UCSD-AML1 (cell line): ENCODE measurements around the gene MICALL1.

Experiments used
- DNase-seq: peaks from one replicate; lab custom pipeline; 2025; ENCODE audit not compliant: unreplicated experiment; lab: John Stamatoyannopoulos, UW

The MICALL1 gene

GRCh38 chr22:37904572-37905533 lies 1.2 kb upstream of the MICALL1 start:
- DNase-seq, result peak; percentile 59

GRCh38 chr22:37906364-37907008 lies 389 bp downstream of the MICALL1 start:
- peak; percentile 41 for DNase-seq

GRCh38 chr22:37907036-37907954 lies 1.2 kb downstream of the MICALL1 start:
- DNase-seq, result no peak

GRCh38 chr22:37909766-37910165 lies 3.7 kb downstream of the MICALL1 start:
- no peak for DNase-seq

DNA sequence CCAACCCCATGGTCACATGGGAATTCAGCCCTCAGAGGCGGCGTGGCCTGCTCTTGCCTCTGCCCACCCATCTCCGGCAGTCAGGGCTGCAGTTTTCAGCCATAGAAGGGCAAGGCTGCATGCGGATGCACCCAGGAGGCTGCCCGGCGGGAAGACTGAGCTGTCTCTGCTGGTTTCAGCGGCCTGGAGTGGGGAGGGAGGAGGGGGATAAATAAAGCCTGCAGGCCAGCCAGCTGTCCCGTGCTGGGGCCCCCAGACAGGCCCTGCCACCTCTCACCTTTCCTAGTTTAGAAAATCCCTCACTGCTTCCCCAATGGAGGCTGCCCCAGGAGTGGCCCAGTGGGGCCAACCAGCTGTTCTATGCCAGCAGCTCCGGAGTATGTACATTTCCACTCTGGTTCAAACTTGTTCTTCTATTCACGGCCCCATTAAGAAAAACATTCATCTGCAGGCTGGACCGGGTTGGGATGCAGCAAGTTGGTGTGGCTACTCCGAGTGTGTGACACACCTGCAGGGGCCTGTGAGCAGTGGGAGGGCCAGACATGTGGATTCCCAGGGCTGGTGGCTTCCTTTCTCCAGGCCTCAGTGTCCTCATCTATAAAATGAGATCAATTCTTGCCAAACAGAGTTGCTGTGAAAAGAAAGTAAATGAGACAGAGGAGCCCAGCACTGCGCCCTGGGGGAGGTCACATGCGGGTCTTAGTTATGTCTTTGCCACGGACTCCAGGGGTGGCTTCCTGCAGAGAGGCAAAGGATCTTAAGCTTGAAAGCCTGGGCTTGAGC lies 5.0 kb downstream of the MICALL1 start:
- DNase-seq, result no peak

- no peak for DNase-seq
Observed at GRCh38 chr22:37911697-37912096, 5.6 kb downstream of the MICALL1 start.

- DNase-seq, result no peak
Observed at GRCh38 chr22:37912171-37912570, 6.1 kb downstream of the MICALL1 start.

DNA sequence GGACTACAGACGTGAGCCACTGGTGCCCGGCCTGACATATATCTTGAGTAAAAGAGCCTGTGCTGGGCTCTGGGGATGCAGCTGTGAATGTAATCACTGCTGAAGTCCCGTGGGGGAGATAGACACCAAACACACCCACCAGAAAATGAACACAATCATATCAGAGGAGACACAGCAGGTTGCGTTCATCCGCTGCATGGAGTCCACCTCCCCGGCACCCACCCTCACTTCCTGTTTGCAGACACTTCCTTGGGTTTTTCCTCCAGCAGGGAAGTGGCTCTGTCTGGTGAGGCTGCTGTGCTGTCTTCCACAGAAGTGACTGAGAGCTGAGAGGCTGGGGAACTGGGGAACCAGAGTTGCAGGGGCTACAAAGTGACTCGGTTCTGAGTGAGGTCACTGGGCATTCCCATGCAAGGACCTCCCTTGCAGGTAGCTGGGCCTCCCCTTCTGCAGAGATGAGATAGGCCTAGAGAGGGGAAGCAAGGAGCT lies 7.2 kb downstream of the MICALL1 start:
- no peak for DNase-seq

GRCh38 chr22:37916311-37916710 lies 10.2 kb downstream of the MICALL1 start:
- DNase-seq, result no peak

DNA sequence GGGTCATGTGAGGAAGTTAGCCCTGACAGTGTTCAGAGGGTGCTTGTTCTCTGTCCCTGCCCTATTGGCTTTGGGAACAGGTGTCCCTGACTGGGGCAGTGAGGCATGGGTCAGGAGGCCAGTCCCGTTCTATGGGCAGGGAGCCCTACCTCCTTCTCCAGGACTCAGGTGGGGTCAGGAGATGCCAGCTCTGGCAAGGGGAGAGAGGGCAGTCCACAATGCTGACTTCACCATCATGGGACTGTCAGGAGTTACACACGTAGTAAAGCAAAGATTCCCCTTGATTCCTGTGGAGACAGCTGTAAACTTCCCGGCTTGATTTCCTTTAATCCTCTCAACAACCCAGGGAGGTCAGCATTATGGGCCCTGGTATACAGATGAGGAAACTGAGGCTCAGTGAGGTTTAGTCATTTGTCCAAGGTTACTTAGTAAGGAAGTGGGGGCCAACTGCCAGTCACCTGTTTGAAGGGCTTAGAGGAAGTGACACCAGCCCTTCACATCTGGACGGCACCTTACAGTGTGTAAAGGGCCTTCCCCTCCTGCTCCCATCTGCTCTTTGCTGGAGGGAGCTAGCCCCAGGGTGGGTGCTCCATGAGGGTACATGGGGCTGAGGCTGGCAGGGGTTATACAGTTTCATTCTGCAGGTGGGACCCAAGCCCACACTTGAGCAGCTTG lies 11.9 kb downstream of the MICALL1 start:
- DNase-seq, result no peak

DNA sequence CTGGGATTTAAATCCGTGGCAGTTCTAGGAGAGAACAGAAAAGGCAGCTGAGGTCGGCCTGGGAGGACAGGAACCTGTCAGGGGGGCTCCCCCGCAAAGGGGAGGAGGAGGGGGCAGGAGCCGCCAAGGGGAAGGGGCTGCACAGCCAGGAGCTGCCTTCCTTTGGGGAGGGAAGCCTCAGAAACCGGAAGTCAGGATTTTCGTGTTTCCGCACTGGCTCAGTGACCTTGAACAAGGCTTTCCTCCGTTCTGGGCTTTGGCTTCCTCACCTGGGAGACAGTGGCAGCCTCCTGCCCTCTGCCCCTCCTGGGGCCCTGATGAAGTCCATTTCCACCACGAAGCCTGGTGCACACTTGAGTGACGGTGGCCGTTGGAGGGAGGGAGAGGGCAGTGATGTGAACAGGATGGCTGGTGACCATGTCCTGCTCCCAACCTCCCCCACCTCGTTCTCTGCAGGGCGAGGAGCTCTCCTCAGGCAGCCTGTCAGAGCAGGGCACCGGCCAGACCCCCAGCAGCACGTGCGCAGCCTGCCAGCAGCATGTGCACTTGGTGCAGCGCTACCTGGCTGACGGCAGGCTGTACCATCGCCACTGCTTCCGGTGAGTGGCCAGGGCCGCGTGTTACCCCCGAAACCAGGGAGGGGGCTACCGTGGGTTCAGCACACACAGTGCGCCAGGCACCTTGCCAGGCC lies 12.6 kb downstream of the MICALL1 start:
- no peak for DNase-seq

DNA sequence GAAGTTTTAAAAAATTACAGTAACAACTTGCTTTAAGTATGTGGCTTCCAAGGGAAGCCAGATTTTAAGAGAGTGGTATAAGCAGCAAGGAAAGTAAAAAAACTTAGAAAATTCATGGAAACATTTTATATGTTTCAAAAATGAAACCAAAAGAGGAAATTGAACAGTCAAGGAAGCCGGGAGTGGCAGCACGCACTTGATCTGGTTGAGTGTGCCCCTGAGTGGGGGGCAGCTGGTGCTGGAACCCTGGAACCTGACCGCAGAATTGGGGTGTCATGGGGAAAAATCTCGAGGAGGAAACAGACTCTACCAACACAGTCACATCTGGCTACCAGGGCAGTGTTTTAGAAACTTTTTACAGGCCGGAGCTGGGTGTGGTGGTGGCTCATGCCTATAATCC lies 14.0 kb downstream of the MICALL1 start:
- DNase-seq, result no peak

DNA sequence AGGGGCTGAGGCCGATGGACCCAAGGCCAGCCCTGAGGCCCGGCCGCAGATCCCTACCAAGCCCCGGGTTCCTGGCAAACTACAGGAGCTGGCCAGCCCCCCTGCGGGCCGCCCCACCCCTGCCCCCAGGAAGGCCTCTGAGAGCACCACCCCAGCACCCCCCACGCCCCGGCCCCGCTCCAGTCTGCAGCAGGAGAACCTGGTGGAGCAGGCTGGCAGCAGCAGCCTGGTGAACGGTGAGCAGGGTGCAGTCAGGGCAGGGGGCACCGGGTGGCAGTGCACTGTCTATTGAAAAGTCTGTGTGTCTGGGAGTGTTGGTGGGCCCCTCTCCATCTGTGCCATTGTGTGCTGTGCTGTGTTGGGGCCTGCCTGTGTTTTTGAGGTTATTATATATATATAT lies 16.1 kb downstream of the MICALL1 start:
- no peak for DNase-seq

DNA sequence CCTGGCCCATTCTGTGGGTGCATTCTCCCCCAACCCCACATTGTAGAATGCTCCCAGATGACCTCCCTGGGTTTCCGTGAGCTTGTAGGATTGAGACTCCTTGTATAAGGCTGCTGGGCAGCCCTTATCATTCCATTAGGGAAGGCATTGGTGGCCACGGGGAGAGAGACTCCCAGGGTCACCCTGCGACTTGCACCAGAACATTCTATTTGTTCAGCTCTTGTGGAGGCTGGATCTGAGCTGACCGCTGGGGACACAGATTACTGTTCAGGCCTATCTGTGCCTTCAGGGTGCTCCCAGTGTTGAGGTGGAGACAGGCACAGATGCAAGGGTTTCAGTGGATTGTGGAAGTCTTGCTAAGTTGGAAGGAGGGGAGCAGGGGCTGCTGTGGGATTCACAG lies 17.8 kb downstream of the MICALL1 start:
- DNase-seq, result no peak

DNA sequence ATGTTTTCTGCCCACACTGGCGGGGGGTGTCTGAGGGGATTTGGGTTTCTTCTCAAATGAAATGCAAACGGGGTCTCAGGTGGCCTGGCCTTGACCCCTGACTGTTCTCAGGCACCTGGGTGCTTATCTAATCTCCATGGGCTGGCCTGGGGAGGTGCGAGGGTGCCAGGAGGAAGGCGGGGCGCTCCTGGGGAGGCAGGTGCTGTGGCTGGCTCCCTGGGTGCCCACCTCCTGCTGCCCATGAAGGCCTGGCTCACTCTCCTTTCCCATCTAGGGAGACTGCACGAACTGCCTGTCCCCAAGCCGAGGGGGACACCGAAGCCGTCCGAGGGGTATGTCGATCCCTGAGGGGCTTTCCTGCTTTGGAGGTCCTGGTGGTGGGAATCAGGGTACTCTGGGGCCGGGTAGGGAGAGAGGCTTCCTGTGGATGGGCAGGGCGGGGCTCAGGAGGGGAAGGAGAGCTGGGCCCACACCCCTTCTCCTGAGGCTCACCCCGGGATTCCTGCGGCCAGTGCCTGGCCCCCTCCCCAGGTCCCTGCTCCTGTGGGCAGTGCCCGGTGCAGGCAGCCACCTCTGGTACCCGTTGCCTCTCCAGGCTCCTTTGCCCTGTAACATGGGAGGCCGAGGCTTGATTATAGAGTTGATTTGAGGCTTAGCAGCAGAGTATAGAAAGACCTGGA lies 18.4 kb downstream of the MICALL1 start:
- DNase-seq, result no peak

DNA sequence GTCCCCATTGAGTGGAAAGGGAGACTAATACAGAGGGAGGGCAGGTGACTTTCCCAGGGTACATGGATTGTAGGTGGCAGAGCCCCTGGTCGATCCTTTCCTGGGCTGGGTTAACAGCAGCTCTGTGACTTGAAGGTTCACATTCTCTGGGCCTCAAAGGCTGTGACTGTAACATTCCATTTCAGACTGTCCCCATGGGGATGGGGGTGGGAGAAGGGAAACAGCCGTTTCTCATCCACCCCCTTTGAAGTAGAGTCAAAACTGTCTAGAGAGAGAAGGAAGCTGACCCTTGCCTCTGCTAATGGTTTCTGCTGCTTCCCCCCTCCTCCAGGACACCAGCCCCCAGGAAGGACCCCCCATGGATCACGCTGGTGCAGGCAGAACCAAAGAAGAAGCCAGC lies 19.2 kb downstream of the MICALL1 start:
- DNase-seq, result no peak

DNA sequence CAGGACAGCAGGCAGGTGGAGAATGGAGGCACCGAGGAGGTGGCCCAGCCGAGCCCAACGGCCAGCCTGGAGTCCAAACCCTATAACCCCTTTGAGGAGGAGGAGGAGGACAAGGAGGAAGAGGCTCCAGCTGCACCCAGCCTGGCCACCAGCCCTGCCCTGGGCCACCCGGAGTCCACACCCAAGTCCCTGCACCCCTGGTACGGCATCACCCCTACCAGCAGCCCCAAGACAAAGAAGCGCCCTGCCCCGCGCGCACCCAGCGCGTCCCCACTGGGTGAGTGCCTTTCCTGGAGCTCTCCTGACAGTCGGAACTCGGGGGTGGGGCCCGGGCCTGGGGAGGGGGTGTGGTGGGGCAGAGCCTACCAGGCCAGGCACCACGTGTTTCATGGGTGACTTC lies 19.7 kb downstream of the MICALL1 start:
- no peak for DNase-seq

DNA sequence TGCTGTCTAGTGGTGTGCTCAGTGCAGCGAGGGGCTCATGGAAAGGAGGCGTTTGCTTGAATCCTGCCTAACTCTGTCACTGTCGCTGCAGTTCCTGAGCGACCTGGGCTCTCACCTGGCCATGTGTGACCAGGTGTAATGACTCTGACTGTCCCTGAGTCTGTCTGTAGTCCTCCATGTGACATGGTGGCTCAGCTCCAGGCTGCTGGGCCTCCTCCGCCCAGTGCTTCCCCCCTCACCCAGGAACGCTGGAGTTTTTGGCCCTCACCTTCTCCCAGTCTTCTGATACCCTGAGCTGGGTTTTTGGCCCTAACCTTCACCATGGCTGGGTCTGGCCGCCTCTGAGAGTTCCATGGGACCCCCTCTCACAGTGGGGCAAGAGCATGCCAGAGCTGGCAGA lies 20.3 kb downstream of the MICALL1 start:
- no peak for DNase-seq
